Brain microvascular endothelial cell (primary cell): Measurements from ENCODE around the gene ZNF407.
A peak's percentile ranks its signal among the peaks of the same experiment; 100 is the strongest.

ENCODE experiments used
- DNase-seq: peaks from one replicate; pipeline ENCODE4 v3.0.0-alpha.2; 2020
- H3K27ac ChIP-seq: fragments of 250-450 bp; sonication (Bioruptor Pico); 2 replicates; pipeline ENCODE4 v1.5.1; 2020; ENCODE audit warnings: mild to moderate bottlenecking, moderate library complexity
- H3K27me3 ChIP-seq: fragments of 250-450 bp; sonication (Bioruptor Pico); replicated peaks from 2 replicates; pipeline ENCODE4 v1.5.1; 2020; ENCODE audit warnings: mild to moderate bottlenecking
- H3K36me3 ChIP-seq: fragments of 250-450 bp; sonication (Bioruptor Pico); replicated peaks from 2 replicates; pipeline ENCODE4 v1.5.1; 2020; ENCODE audit warnings: mild to moderate bottlenecking
- H3K4me3 ChIP-seq: 2 replicates; pipeline ENCODE4 v1.5.1; 2011; ENCODE audit warnings: low read depth, mild to moderate bottlenecking, control low read depth, low read length, moderate library complexity
- in situ Hi-C: cut with HindIII; loops from 2 replicates; pipeline ENCODE4 v1.10.0; 2017; ENCODE audit warnings: low sequenced_read_pairs, low pct_ligation_motif_present
- TF ChIP-seq, protein P1 (sequence below): IDR thresholded peaks from 2 replicates; pipeline ENCODE4 v1.5.1; 2011; ENCODE audit warnings: low read depth, mild to moderate bottlenecking, moderate library complexity, low read length, control low read depth, inconsistent platforms; ENCODE audit errors: missing control alignments

Gene ZNF407

GRCh38 chr18:74644713-74645112, 47.0 kb downstream of the ZNF407 start:
- TF ChIP-seq, protein P1, sequence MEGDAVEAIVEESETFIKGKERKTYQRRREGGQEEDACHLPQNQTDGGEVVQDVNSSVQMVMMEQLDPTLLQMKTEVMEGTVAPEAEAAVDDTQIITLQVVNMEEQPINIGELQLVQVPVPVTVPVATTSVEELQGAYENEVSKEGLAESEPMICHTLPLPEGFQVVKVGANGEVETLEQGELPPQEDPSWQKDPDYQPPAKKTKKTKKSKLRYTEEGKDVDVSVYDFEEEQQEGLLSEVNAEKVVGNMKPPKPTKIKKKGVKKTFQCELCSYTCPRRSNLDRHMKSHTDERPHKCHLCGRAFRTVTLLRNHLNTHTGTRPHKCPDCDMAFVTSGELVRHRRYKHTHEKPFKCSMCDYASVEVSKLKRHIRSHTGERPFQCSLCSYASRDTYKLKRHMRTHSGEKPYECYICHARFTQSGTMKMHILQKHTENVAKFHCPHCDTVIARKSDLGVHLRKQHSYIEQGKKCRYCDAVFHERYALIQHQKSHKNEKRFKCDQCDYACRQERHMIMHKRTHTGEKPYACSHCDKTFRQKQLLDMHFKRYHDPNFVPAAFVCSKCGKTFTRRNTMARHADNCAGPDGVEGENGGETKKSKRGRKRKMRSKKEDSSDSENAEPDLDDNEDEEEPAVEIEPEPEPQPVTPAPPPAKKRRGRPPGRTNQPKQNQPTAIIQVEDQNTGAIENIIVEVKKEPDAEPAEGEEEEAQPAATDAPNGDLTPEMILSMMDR = no peak
- Histone ChIP-seq H3K36me3 (no peaks in the 10 kb centered on the region), H3K27ac (no peak overlapping the region), H3K27me3 (no peaks in the 10 kb centered on the region), H3K4me3 (no peak overlapping the region)
- no peak for DNase-seq
- in situ Hi-C loops = no loop called here

DNA sequence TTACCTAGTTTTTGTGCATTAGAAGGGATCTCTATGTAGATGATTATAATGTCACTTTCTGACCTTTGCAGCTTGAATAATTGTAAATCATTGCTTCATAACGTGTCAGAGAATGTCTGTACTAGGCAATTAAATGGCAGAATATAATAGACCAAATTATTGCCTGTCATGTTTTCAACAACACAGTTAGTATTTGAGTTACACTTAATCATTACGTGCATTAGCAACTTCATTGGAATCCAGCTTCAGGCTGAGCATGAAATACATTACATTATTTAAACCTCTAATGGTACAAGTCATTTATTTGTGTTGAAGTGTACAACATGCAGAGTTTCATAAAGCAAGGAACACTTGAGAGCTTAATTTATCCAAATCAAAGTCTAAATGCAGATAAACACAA, 48.0 kb downstream of the ZNF407 start:
- in situ Hi-C loops = no loop called here
- DNase-seq = no peak
- H3K27ac ChIP-seq = no peak overlapping the region

GRCh38 chr18:74651327-74652128, 53.9 kb downstream of the ZNF407 start:
- Histone ChIP-seq H3K27me3 (no peaks in the 10 kb centered on the region), H3K27ac (no peak overlapping the region), H3K36me3 (no peaks in the 10 kb centered on the region), H3K4me3 (no peak overlapping the region)
- in situ Hi-C loops = no loop called here
- DNase-seq = no peak
- TF ChIP-seq, protein P1 = no peak

More for the DNA sequence above, 48.0 kb downstream of the ZNF407 start:
- TF ChIP-seq, protein P1 = no peak
- no peaks in the 10 kb centered on the region for H3K36me3 ChIP-seq
- no peak overlapping the region for H3K4me3 ChIP-seq
- no peaks in the 10 kb centered on the region for H3K27me3 ChIP-seq

DNA sequence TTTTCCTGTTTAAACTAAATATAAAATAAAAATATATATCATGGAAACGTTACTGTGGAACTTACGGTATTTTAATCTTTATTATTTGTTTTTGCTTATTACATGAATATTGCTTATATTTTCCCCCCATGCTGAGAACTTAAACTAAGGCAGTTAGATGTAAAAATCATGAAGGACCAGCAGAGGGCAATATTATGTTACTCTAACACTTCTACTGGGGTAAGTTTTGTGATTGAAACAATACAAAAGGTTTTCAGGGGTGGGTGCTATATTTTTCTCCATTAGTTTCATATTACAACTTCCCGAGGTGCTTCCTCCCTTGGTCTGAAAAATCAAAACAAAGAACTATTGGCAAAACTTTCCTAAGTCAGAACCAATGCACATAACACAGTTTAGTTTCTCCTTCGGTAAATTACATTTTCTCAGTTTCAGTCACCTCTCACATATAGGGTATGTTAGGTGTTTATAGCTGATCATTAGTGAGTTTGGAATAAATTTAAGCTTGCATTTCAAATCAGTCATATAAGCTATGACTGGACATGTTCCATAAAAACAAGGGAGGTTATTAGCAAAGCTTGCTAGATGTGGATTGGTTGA, 54.8 kb downstream of the ZNF407 start:
- H3K27ac ChIP-seq = no peak overlapping the region
- H3K4me3 ChIP-seq = no peak overlapping the region
- in situ Hi-C loops = no loop called here
- no peaks in the 10 kb centered on the region for H3K36me3 ChIP-seq
- TF ChIP-seq, protein P1 = peak; percentile 49
- peak; percentile 47 for DNase-seq
- no peaks in the 10 kb centered on the region for H3K27me3 ChIP-seq

DNA sequence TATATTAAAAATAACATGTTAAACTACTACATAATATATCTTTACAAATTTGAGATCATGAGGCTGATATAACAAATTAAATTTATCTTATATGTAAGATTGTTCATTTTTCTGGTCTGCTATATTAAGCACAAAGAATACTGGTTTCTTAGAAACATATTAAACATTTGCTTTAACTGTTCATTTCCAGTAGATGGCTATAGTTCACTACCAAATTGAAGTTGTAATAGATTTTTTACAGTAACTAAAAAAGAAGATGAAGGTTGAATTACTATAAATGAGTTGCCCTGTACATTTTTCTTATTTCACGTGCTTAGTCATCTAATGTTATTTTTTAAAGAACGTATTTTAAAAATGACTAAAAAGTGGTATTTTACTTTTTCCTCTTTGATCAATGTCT, 57.0 kb downstream of the ZNF407 start:
- H3K27me3 ChIP-seq = no peaks in the 10 kb centered on the region
- DNase-seq = no peak

More for the DNA sequence above, 57.0 kb downstream of the ZNF407 start:
- H3K36me3 ChIP-seq = no peaks in the 10 kb centered on the region
- no peak overlapping the region for H3K4me3 ChIP-seq
- no peak overlapping the region for H3K27ac ChIP-seq
- TF ChIP-seq, protein P1 = peak; percentile 7
- in situ Hi-C loops = no loop called here
